CD4-positive, alpha-beta T cell treated with Interleukin-17A for 4 hours (primary cell): ENCODE measurements around the gene ATF7IP.
A peak's percentile ranks its signal among the peaks of the same experiment; 100 is the strongest.
"Not testable (repeated sequence)": the region's sequence is repeated elsewhere in the genome, so short reads cannot be mapped to it uniquely, and the experiment has no call there.

Experiments
- DNase-seq: peaks from one replicate; pipeline ENCODE4 v3.0.0-alpha.2; 2020; ENCODE audit warnings: mixed read lengths

ATF7IP gene, protein sequence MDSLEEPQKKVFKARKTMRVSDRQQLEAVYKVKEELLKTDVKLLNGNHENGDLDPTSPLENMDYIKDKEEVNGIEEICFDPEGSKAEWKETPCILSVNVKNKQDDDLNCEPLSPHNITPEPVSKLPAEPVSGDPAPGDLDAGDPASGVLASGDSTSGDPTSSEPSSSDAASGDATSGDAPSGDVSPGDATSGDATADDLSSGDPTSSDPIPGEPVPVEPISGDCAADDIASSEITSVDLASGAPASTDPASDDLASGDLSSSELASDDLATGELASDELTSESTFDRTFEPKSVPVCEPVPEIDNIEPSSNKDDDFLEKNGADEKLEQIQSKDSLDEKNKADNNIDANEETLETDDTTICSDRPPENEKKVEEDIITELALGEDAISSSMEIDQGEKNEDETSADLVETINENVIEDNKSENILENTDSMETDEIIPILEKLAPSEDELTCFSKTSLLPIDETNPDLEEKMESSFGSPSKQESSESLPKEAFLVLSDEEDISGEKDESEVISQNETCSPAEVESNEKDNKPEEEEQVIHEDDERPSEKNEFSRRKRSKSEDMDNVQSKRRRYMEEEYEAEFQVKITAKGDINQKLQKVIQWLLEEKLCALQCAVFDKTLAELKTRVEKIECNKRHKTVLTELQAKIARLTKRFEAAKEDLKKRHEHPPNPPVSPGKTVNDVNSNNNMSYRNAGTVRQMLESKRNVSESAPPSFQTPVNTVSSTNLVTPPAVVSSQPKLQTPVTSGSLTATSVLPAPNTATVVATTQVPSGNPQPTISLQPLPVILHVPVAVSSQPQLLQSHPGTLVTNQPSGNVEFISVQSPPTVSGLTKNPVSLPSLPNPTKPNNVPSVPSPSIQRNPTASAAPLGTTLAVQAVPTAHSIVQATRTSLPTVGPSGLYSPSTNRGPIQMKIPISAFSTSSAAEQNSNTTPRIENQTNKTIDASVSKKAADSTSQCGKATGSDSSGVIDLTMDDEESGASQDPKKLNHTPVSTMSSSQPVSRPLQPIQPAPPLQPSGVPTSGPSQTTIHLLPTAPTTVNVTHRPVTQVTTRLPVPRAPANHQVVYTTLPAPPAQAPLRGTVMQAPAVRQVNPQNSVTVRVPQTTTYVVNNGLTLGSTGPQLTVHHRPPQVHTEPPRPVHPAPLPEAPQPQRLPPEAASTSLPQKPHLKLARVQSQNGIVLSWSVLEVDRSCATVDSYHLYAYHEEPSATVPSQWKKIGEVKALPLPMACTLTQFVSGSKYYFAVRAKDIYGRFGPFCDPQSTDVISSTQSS

DNA sequence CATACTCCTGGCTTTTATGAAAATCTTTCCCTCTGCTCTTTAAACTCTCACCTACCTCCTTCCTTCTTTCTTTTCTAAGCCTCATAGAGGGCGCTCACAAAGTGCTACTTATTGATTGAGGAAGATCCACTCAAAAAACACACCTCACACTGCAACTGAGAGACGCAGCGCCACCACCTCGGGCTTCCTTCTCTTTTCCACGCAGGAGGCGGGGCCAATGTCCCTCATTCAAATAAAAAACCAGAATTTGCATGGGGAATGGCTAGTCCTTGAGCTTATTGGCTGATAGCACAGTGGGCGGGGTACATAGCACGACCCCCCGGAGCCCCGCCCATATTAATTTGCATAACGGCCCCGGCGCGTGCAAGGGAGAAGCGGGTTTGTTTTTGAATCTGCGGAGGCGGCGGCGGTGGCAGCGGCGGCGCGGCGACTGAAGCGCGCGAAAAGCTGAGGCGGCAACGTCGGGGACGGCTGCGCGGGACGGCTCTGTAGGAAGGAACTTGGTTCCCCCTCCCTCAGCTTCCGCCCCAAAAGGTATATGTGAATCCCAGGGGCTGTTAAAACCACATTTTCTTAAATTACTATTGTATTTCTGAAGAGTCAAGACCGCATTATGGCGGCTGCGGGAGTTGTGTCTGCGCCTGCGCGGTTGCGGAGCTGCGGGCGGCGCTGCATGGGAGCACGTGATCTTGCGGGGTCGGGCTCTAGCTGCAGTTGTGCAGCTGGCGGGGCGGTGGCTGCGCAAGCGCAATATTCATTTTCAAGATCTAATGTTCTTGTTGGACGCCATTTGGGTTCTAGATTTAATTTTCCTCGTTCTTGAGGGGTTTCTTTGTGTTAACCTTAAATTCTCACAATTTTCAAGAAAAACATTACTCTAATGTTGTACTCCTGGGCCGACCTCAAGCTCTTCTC, at the start of gene ATF7IP:
Gene ATF7IP (plus strand): TSS at position 389 of the 915 bp plus-strand sequence. CDS start 58,234 bp downstream, outside the sequence.
- DNase-seq = peak; percentile 96

DNA sequence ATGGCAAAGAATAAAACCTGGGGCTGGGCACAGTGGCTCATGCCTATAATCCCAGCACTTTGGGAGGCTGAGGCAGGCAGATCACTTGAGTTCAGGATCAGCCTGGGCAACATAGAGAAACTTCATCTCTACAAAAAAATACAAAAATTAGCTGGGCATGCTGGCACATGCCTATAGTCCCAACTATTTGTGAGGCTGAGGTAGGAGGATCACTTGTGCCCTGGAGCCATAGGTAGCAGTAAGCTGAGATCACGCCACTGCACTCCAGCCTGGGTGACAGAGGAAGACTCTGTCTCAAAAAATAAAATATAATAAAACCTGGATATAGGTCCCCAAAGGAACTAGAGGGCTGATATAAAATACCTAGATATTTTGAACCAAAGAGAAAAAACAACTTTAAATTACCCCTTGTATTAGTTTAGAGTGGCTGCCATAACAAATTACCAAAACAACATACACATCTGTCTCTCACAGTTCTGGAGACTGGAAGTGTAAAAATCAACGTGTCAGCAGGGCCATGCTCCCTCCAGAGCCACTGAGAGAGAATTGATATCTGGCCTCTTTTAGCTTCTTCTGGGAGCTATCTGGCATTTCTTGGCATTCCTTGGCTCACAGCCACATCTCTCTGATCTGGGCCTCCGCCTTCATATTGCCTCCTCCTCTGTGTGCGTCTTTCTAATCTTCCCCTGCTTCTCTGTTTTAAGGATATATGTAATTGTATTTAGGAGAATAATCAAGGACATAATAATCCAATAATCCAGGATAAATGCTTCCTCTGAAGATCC, 47.9 kb upstream of the ATF7IP start:
- DNase-seq = no peak

DNA sequence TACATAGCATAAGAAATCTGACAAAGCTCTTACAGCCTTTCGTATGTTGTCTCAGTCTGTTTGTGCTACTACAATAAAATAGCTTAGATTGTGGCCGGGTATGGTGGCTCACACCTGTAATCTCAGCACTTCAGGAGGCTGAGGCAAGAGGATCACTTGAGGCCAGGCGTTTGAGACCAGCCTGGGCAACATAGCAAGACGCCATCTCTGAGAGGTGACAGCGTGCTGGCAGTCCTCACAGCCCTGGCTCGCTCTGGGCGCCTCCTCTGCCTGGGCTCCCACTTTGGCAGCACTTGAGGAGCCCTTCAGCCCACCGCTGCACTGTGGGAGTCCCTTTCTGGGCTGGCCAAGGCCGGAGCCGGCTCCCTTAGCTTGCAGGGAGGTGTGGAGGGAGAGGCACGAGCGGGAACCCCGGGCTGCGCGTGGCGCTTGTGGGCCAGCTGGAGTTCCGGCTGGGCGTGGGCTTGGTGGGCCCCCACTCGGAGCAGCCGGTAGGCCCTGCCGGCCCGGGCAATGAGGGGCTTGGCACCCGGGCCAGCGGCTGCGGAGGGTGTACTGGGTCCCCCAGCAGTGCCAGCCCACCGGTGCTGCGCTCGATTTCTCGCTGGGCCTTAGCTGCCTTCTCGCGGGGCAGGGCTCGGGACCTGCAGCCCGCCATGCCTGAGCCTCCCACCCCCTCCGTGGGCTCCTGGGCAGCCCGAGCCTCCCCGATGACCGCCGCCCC, 45.6 kb upstream of the ATF7IP start:
- not testable (repeated sequence) for DNase-seq

DNA sequence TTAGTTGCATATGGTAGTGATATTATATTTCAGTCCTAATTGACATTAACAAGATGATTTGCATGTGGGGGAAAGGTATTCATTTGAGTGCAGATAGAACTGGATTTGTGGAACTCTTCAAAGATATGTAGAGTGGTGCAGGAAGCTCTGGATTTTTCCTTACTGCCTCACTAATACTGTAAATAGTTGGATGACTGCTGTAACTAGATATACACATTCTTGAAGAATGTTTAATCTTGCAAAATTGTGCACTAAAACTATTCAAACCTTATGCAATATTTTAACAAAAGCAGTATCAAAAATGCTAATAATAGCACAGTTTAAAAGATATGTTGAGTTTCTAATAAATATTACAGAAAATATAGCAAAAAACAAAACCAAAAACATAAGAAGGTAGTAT, 43.1 kb upstream of the ATF7IP start:
- DNase-seq = no peak

DNA sequence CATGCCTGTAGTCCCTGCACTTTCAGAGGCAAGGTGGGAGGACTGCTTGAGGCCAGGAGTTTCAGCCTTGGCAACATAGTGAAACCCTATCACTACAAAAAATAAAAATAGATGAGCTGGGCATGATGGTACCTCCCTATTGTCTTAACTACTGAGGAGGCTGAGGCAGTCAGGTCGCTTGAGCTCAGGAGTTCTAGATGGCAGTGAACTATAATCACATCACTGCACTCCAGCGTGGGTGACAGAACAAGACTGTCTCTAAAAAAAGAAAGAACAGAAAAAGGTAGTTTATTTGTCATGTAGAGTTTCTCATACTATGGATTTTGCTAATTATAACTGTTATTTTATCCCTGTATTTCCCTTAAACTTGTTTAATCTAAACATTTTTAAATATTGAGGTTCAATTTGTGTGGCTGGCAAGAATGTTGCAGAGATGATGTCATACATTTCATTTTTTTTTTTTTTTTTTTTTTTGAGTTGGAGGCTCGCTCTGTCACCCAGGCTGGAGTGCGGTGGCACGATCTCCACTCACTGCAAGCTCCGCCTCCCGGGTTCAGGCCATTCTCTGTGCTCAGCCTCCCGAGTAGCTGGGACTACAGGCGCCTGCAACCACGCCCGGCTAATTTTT, 39.7 kb upstream of the ATF7IP start:
- DNase-seq = no peak

DNA sequence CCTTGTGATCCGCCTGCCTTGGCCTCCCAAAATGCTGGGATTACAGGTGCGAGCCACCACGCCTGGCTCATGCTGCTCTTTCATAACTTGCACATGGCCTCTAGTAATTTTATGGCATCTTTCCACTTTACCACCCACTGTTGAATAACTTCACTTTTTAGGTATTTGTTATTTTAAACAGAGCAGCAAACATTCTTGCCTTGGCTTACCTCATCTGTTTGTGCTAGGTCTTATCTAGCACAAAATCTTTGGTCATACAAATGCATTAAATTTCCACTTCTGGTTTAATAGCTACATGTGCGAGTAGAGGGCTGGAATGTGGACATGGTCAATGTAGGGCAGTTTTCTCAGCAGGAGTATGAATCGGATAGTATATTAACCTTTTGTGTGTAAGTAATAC, 38.8 kb upstream of the ATF7IP start:
- no peak for DNase-seq

DNA sequence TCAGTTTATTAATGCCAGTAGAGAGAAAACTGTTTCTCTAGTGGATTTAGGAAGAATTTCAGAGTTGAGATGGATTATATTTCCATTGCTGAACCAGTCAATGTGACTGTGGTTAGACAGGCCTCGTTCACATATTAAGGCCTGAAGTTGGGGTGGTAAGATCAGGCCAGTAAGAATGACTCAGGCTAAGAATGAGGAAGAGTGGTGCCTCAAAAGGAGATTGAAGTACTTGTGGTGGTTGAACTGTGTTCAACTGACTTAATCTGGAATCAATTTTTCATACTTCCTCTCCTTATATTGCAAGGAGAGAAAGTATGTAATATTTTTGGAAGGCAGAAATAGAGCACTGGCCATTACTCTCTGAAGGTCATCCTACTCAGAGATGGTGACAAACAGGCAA, 37.8 kb upstream of the ATF7IP start:
- no peak for DNase-seq

DNA sequence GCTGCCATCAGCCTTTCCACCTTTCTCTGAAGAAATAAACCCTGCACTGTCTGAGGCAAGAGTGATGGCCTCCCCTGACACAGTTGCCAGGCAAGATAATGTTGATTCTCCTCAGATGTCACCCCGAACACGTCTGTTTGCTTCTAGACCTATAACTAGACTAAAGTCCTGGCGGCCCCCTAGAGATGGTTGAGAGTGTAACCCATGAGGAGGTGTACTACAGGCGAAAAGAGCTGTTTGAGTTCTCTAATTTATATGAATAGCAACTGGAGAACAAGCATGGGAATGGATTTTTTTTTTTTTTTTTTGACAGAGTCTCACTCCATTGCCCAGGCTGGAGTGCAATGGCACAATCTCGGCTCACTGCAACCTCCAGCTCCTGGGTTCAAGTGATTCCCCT, 33.0 kb upstream of the ATF7IP start:
- no peak for DNase-seq

DNA sequence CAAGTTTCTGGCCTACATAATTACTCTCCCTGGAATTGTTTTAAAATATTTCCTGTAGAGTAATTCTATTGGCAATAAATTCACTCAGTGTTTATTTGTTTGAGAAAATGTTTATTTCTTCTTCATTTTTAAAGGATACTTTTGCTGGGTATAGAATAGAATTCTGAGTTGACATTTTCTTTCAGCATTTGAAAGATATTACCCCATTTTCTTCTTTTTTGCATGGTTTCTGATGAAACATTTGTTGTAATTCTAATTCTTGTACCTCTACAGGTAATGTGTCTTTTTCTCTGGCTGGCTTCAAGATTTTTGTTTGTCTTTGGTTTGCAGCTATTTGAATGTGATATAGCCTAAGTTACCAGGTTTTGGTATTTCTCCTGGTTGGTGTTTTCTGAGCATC, 25.1 kb upstream of the ATF7IP start:
- DNase-seq = no peak

DNA sequence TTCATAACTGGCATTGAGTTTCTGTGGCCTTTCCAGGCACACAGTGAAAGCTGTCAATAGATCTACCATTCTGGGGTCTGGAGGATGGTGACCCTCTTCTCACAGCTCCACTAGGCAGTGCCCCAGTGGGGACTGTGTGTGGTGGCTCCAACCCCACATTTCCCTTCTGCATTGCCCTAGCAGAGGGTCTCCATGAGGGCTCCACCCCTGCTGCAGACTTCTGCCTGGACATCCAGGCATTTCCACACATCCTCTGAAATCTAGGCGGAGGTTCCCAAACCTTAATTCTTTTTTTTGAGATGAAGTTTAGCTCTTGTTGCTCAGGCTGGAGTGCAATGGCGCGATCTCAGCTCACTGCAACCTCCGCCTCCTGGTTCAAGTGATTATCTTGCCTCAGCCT, 14.0 kb upstream of the ATF7IP start:
- not testable (repeated sequence) for DNase-seq

DNA sequence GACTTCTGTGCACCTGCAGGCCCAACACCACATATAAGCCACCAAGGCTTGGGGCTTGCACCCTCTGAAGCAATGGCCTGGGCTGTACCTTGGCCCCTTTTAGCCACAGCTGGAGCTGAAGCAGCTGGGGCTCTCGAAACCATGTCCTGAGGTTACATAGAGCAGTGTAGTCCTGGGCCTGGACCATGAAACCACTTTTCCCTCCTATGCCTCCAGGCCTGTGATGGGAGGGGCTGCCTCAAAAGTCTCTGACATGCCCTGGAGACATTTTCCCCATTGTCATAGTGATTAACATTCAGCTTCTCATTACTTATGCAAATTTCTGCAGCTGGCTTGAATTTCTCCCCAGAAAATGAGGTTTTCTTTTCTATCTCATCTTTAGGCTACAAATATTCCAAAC, 13.4 kb upstream of the ATF7IP start:
- not testable (repeated sequence) for DNase-seq

DNA sequence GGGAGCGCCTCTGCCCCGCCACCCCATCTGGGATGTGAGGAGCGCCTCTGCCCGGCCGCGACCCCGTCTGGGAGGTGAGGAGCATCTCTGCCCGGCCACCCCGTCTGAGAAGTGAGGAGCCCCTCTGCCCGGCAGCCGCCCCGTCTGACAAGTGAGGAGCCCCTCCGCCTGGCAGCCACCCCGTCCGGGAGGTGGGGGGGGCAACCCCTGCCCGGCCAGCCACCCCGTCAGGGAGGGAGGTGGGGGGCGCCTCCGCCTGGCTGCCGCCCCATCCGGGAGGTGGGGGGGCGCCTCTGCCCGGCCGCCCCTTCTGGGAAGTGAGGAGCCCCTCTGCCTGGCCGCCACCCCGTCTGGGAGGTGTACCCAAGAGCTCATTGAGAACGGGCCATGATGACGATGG, 10.8 kb upstream of the ATF7IP start:
- DNase-seq = not testable (repeated sequence)

DNA sequence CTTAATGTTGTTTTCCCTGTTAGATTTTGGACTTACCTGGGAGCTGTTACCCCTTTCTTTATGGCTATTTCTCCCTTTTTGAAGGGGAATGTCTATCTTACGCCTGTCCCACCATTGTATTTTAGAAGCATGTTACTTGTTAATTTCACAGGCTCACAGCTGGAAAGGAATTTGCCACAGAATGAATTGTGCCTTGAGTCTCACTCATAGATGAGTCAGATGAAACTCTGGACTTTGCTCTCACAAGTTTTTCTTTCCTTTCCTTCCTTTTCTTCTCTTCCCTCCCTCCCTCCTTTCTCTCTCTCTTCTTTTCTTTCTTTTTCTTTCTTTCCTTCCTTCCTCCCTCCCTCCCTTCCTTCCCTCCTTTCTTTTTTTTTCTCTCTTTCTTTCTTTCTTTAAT, 9.3 kb upstream of the ATF7IP start:
- DNase-seq = no peak

DNA sequence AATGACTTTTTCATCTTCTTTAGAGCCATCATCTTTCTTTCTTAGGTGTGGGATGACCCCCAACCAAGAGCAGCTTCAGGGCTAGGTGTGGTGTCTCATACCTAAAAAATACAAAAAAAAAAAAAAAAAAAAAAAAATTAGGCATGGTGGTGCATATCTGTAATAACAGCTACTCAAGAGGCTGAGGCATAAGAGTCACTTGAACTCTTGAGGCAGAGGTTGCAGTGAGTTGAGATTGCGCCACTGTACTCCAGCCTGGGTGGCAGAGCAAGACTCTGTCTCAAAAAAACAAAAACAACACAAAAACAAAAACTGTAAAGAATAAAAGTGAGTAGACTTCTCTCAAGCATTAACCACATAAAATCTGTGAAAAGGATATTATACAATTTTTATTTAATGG, 8.0 kb upstream of the ATF7IP start:
- no peak for DNase-seq

DNA sequence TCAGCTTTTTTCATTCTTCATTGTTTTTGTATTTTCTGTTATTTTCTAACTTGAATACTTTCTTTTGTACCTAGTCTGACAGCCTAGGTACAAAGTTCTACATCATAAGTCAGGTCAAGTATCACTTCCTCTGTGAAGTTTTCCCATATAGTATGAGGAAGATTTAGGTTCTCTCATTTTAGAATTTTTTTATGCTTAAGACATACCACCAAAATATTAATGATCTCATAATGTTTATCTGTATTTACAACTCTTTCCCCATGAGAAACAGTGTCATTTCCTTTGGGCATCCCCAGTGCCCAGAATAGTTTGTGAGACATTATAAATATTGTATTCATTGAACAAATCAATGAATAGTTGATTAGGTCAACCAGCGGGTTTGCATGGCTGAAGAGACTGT, 3.1 kb upstream of the ATF7IP start:
- DNase-seq = no peak

DNA sequence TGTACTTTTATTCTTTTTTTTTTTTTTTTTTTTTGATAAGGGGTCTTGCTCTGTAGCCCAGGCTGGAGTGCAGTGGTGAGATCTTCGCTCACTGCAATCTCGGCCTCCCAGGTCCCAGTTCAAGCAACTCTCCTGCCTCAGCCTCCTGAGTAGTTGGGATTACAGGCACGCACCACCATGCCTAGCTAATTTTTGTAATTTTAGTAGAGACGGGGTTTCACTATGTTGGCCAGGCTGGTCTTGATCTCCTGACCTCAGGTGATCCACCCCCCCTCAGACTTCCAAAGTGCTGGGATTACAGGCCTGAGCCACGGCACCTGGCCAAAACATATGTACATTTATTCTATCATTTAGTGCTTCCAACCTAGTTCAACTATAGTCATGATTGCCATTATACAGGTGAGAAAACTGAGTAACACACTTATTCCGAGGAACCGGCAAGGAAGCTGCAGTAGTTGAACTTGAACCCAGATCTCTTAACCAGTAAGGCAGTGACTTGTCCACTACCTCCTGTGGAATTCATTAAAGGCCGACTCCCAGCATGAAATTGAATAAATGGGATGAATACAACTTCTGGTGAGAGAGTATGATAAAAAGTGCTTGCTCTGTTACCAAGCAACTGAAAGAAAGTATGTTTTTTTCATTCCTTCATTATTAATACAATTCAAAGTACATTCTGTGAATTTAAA, 755 bp upstream of the ATF7IP start:
- no peak for DNase-seq

DNA sequence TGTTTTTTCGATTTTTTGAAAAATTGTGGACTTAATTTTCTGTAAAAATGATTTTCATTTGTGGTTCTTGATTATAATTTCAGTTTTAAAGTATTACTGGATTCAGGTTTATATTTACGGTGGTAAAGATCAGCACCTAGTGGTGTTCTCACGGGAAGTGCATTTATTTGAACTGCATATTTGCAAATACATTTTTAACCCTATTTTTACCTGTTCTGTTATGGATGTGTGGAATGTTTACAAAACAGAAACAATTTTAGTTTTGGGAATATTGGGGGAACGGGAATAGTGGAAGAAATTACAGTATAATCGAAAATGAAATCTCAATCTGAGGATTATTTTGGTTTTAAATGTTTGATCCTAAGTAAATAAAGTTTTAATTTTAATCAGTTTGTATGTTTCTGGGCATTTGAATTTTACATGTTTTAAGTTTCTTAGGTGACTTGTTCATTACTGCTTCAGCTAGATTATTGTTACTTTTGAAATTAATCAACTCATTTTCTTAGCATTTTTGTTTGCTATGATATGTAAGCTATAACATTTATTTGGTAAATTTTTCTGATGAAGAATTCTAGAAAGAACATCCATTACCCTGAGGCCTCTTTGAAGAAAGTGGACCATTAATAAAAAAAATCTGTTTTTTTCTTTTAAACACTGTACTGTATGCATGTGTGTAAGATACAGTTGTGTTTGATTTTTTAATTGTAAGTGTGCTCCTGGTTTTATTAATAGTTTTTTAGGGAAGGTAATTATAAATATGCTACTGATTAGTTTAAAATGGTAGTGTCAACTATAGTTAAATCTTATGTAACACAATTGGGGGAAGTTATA, 942 bp downstream of the ATF7IP start:
- no peak for DNase-seq

DNA sequence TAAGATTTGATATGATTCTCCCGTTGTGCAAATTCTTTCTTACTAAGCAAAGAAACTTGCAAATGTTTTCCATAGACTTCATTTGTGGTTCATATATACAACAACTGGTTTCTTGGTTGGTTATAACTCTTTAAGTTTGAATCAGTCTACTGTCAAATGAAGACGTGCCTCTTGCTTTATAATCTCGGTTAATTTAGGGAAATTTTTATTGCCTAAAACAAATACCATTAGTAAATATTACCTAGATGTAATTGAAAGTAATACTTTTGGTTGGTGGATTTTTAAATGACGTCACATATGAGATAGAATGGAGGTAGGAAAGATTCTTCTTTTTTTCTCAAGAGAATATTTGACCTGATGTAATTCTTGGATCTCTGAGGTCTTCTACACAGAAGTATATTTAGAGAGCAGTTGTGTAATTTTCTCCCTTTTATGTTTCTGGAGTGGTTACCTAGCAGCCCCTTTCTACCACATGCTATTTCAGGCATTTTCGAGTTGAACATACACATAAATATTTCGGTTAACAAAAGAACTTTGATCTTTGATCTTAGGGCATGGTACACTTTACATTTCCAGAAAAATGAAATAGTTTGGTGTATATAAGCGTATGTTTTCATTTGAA, 1.7 kb downstream of the ATF7IP start:
- no peak for DNase-seq
